ENCODE measurements around the gene TIMP3. TPM values are rescaled to one million over a fixed set of nuclear protein-coding genes. Genes with fewer than 3 reads are reported as not detected.

The TIMP3 gene
- total and polyA plus RNA-seq, 2 donors (not counting 1 experiment from before 2014, with no cell fraction given): 242 to 375 TPM

- Histone ChIP-seq H3K79me2 (ENCODE audit: control insufficient read depth, insufficient read depth, low read length) (peaks cover 22% of the 10 kb centered on the region), H3K27me3 (ENCODE audit: control insufficient read depth, insufficient read depth, low read length) (no peaks in the 10 kb centered on the region), H3K27ac (ENCODE audit: insufficient read depth, low read length) (no peak overlapping the region), H3K4me1 (ENCODE audit: control insufficient read depth, extremely low read depth, insufficient read depth, low read length) (no peaks in the 10 kb centered on the region), H3K9me3 (ENCODE audit: control insufficient read depth, insufficient read depth, low read depth, low read length) (no peaks in the 10 kb centered on the region), H3K36me3 (ENCODE audit: control insufficient read depth, insufficient read depth, low read length) (no peaks in the 10 kb centered on the region), H3K4me2 (ENCODE audit: extremely low read depth, insufficient read depth, low read length) (no peak overlapping the region), H3K9ac (ENCODE audit: insufficient read depth, low read length) (no peak overlapping the region), H2AFZ (ENCODE audit: low read length) (no peak overlapping the region), H3K4me3 (replicated peaks in 1 of 4; ENCODE audit: control extremely low read depth in 1 of 4, insufficient read depth in 1 of 4, low read depth in 3 of 4, low read length in 4 of 4) (no peak overlapping the region), H4K20me1 (ENCODE audit: control insufficient read depth, extremely low read depth, insufficient read depth, low read length) (no peaks in the 10 kb centered on the region)
- DNase-seq (ENCODE audit: low read depth in 2 of 2): no peak
- TF ChIP-seq CTCF (conservative IDR thresholded peaks at IDR 0.05 in 1 of 2, IDR thresholded peaks at IDR 0.05 in 1 of 2; ENCODE audit: low read depth in 1 of 2, low read length in 2 of 2) (no peak), EZH2 (IDR thresholded peaks at IDR 0.05; ENCODE audit: low read length, missing control alignments) (no peak)
These were observed 15.7 kb downstream of the TIMP3 start for GRCh38 chr22:32817137-32817730.

- Histone ChIP-seq H3K27ac (ENCODE audit: insufficient read depth, low read length) (no peak overlapping the region), H3K4me3 (replicated peaks in 1 of 4; ENCODE audit: control extremely low read depth in 1 of 4, insufficient read depth in 1 of 4, low read depth in 3 of 4, low read length in 4 of 4) (no peak overlapping the region), H3K36me3 (ENCODE audit: control insufficient read depth, insufficient read depth, low read length) (no peaks in the 10 kb centered on the region), H3K9me3 (ENCODE audit: control insufficient read depth, insufficient read depth, low read depth, low read length) (no peaks in the 10 kb centered on the region), H3K4me2 (ENCODE audit: extremely low read depth, insufficient read depth, low read length) (no peak overlapping the region), H3K4me1 (ENCODE audit: control insufficient read depth, extremely low read depth, insufficient read depth, low read length) (no peaks in the 10 kb centered on the region), H3K27me3 (ENCODE audit: control insufficient read depth, insufficient read depth, low read length) (no peaks in the 10 kb centered on the region), H2AFZ (ENCODE audit: low read length) (no peak overlapping the region), H3K9ac (ENCODE audit: insufficient read depth, low read length) (no peak overlapping the region), H4K20me1 (ENCODE audit: control insufficient read depth, extremely low read depth, insufficient read depth, low read length) (no peaks in the 10 kb centered on the region), H3K79me2 (ENCODE audit: control insufficient read depth, insufficient read depth, low read length) (peaks cover 21% of the 10 kb centered on the region)
- TF ChIP-seq EZH2 (IDR thresholded peaks at IDR 0.05; ENCODE audit: low read length, missing control alignments): no peak
- TF ChIP-seq CTCF (conservative IDR thresholded peaks at IDR 0.05 in 1 of 2, IDR thresholded peaks at IDR 0.05 in 1 of 2; ENCODE audit: low read depth in 1 of 2, low read length in 2 of 2): no peak
- DNase-seq (ENCODE audit: low read depth in 2 of 2): no peak
These were observed 17.1 kb downstream of the TIMP3 start for GRCh38 chr22:32818446-32819115.

GRCh38 chr22:32819120-32819519 is 17.6 kb downstream of the TIMP3 start:
- no peak for DNase-seq (ENCODE audit: low read depth in 2 of 2)
- no peaks in the 10 kb centered on the region for H3K27me3 ChIP-seq (ENCODE audit: control insufficient read depth, insufficient read depth, low read length)
- no peaks in the 10 kb centered on the region for H4K20me1 ChIP-seq (ENCODE audit: control insufficient read depth, extremely low read depth, insufficient read depth, low read length)
- H2AFZ ChIP-seq (ENCODE audit: low read length): no peak overlapping the region
- H3K79me2 ChIP-seq (ENCODE audit: control insufficient read depth, insufficient read depth, low read length): peaks cover 21% of the 10 kb centered on the region
- H3K9ac ChIP-seq (ENCODE audit: insufficient read depth, low read length): no peak overlapping the region
- H3K4me3 ChIP-seq (replicated peaks in 1 of 4; ENCODE audit: control extremely low read depth in 1 of 4, insufficient read depth in 1 of 4, low read depth in 3 of 4, low read length in 4 of 4): no peak overlapping the region
- no peak overlapping the region for H3K4me2 ChIP-seq (ENCODE audit: extremely low read depth, insufficient read depth, low read length)
- H3K9me3 ChIP-seq (ENCODE audit: control insufficient read depth, insufficient read depth, low read depth, low read length): no peaks in the 10 kb centered on the region
- no peaks in the 10 kb centered on the region for H3K4me1 ChIP-seq (ENCODE audit: control insufficient read depth, extremely low read depth, insufficient read depth, low read length)
- H3K36me3 ChIP-seq (ENCODE audit: control insufficient read depth, insufficient read depth, low read length): no peaks in the 10 kb centered on the region
- TF ChIP-seq EZH2 (IDR thresholded peaks at IDR 0.05; ENCODE audit: low read length, missing control alignments) (no peak), CTCF (conservative IDR thresholded peaks at IDR 0.05 in 1 of 2, IDR thresholded peaks at IDR 0.05 in 1 of 2; ENCODE audit: low read depth in 1 of 2, low read length in 2 of 2) (no peak)
- no peak overlapping the region for H3K27ac ChIP-seq (ENCODE audit: insufficient read depth, low read length)
